Activated T-helper 17 cell treated with anti-CD3 and anti-CD28 coated beads, Interleukin-2, amount 50 U/mL, for 72 hours (primary cell): ENCODE results near the gene CPAMD8. TPM values are rescaled to one million over a fixed set of nuclear protein-coding genes. Genes with fewer than 3 reads are reported as not detected.

Experiments
- ATAC-seq: fragments of 150-1000 bp; cut with Tn5 transposase; replicated peaks from 2 replicates; pipeline ENCODE4 v1.10.0; 2021; ENCODE audit warnings: mild to moderate bottlenecking, moderate library complexity
- H3K27ac Mint-ChIP-seq: one replicate; pipeline ENCODE4 v1.8.0; 2022; ENCODE audit warnings: mixed read lengths
- H3K27me3 Mint-ChIP-seq: one replicate; pipeline ENCODE4 v1.8.0; 2022; ENCODE audit warnings: mixed read lengths
- H3K36me3 Mint-ChIP-seq: one replicate; pipeline ENCODE4 v1.8.0; 2022; ENCODE audit warnings: low read depth, mild to moderate bottlenecking, mixed read lengths
- H3K4me1 Mint-ChIP-seq: one replicate; pipeline ENCODE4 v1.8.0; 2022; ENCODE audit warnings: mixed read lengths
- H3K4me3 Mint-ChIP-seq: one replicate; pipeline ENCODE4 v1.8.0; 2022; ENCODE audit warnings: mild to moderate bottlenecking, mixed read lengths
- H3K9me3 Mint-ChIP-seq: one replicate; pipeline ENCODE4 v1.8.0; 2022; ENCODE audit warnings: mixed read lengths
- total RNA-seq, 2 donors: library from RNA; stranded (reverse); gene quantifications; one replicate each; pipeline ENCODE4 v1.2.3, GENCODE V29; 2022

CPAMD8 gene
- total RNA-seq, 2 donors from 2014 or later, result 0.11 to 6.5 TPM

GRCh38 chr19:16917401-16917800, 109.2 kb downstream of the CPAMD8 start:
- no peak overlapping the region for H3K27ac Mint-ChIP-seq
- H3K36me3 Mint-ChIP-seq, result no peaks in the 10 kb centered on the region
- H3K4me1 Mint-ChIP-seq, result no peaks in the 10 kb centered on the region
- peaks cover 7% of the 10 kb centered on the region for H3K27me3 Mint-ChIP-seq
- ATAC-seq, result no peak
- H3K4me3 Mint-ChIP-seq, result no peak overlapping the region
- peaks cover 16% of the 10 kb centered on the region for H3K9me3 Mint-ChIP-seq

GRCh38 chr19:16915734-16916133, 110.9 kb downstream of the CPAMD8 start:
- no peak overlapping the region for H3K27ac Mint-ChIP-seq
- H3K9me3 Mint-ChIP-seq, result peaks cover 19% of the 10 kb centered on the region
- ATAC-seq, result no peak
- H3K4me1 Mint-ChIP-seq, result no peaks in the 10 kb centered on the region
- no peak overlapping the region for H3K4me3 Mint-ChIP-seq
- H3K27me3 Mint-ChIP-seq, result peaks cover 7% of the 10 kb centered on the region
- no peaks in the 10 kb centered on the region for H3K36me3 Mint-ChIP-seq

- Mint-ChIP-seq H3K36me3 (no peaks in the 10 kb centered on the region), H3K4me3 (no peak overlapping the region), H3K9me3 (peaks cover 19% of the 10 kb centered on the region), H3K27ac (no peak overlapping the region), H3K4me1 (no peaks in the 10 kb centered on the region), H3K27me3 (peaks cover 7% of the 10 kb centered on the region)
- ATAC-seq, result no peak
Measured at GRCh38 chr19:16915135-16915534, 111.5 kb downstream of the CPAMD8 start.

GRCh38 chr19:16914421-16914820, 112.2 kb downstream of the CPAMD8 start:
- no peak for ATAC-seq
- peaks cover 19% of the 10 kb centered on the region for H3K9me3 Mint-ChIP-seq
- H3K36me3 Mint-ChIP-seq, result no peaks in the 10 kb centered on the region
- no peaks in the 10 kb centered on the region for H3K4me1 Mint-ChIP-seq
- no peak overlapping the region for H3K27ac Mint-ChIP-seq
- no peak overlapping the region for H3K4me3 Mint-ChIP-seq
- peaks cover 4% of the 10 kb centered on the region for H3K27me3 Mint-ChIP-seq

GRCh38 chr19:16912780-16913179, 113.8 kb downstream of the CPAMD8 start:
- Mint-ChIP-seq H3K36me3 (no peaks in the 10 kb centered on the region), H3K9me3 (peaks cover 15% of the 10 kb centered on the region), H3K27me3 (peaks cover 4% of the 10 kb centered on the region), H3K27ac (no peak overlapping the region), H3K4me3 (no peak overlapping the region), H3K4me1 (no peaks in the 10 kb centered on the region)
- no peak for ATAC-seq

- Mint-ChIP-seq H3K9me3 (peaks cover 15% of the 10 kb centered on the region), H3K27ac (no peak overlapping the region), H3K36me3 (no peaks in the 10 kb centered on the region), H3K27me3 (no peaks in the 10 kb centered on the region), H3K4me1 (no peaks in the 10 kb centered on the region), H3K4me3 (no peak overlapping the region)
- no peak for ATAC-seq
Measured at GRCh38 chr19:16911046-16911445, 115.6 kb downstream of the CPAMD8 start.

GRCh38 chr19:16908759-16909158, 117.9 kb downstream of the CPAMD8 start:
- Mint-ChIP-seq H3K27ac (no peak overlapping the region), H3K27me3 (no peaks in the 10 kb centered on the region), H3K4me3 (no peak overlapping the region), H3K9me3 (peaks cover 14% of the 10 kb centered on the region), H3K4me1 (no peaks in the 10 kb centered on the region), H3K36me3 (no peaks in the 10 kb centered on the region)
- ATAC-seq, result no peak

- Mint-ChIP-seq H3K27me3 (no peaks in the 10 kb centered on the region), H3K9me3 (no peaks in the 10 kb centered on the region), H3K4me3 (no peak overlapping the region), H3K36me3 (no peaks in the 10 kb centered on the region), H3K4me1 (no peaks in the 10 kb centered on the region), H3K27ac (no peak overlapping the region)
- no peak for ATAC-seq
Measured at GRCh38 chr19:16904599-16904998, 122.0 kb downstream of the CPAMD8 start.

- H3K4me1 Mint-ChIP-seq, result no peaks in the 10 kb centered on the region
- H3K27ac Mint-ChIP-seq, result no peak overlapping the region
- no peaks in the 10 kb centered on the region for H3K27me3 Mint-ChIP-seq
- ATAC-seq, result no peak
- H3K36me3 Mint-ChIP-seq, result no peaks in the 10 kb centered on the region
- no peaks in the 10 kb centered on the region for H3K9me3 Mint-ChIP-seq
- no peak overlapping the region for H3K4me3 Mint-ChIP-seq
Measured at GRCh38 chr19:16903347-16903746, 123.3 kb downstream of the CPAMD8 start.

- no peak overlapping the region for H3K27ac Mint-ChIP-seq
- no peaks in the 10 kb centered on the region for H3K36me3 Mint-ChIP-seq
- H3K9me3 Mint-ChIP-seq, result no peaks in the 10 kb centered on the region
- ATAC-seq, result no peak
- no peaks in the 10 kb centered on the region for H3K27me3 Mint-ChIP-seq
- no peak overlapping the region for H3K4me3 Mint-ChIP-seq
- H3K4me1 Mint-ChIP-seq, result no peaks in the 10 kb centered on the region
Measured at GRCh38 chr19:16902545-16902944, 124.1 kb downstream of the CPAMD8 start.

- Mint-ChIP-seq H3K4me1 (no peaks in the 10 kb centered on the region), H3K27me3 (no peaks in the 10 kb centered on the region), H3K27ac (no peak overlapping the region), H3K4me3 (no peak overlapping the region), H3K36me3 (no peaks in the 10 kb centered on the region), H3K9me3 (no peaks in the 10 kb centered on the region)
- no peak for ATAC-seq
Measured at GRCh38 chr19:16901491-16902175, 125.0 kb downstream of the CPAMD8 start.

GRCh38 chr19:16899566-16900075, 127.0 kb downstream of the CPAMD8 start:
- peak overlapping the region; percentile 34 for H3K27ac Mint-ChIP-seq
- H3K36me3 Mint-ChIP-seq, result no peaks in the 10 kb centered on the region
- H3K4me3 Mint-ChIP-seq, result peak overlapping the region; percentile 3
- ATAC-seq, result peak; percentile 21
- no peaks in the 10 kb centered on the region for H3K9me3 Mint-ChIP-seq
- no peaks in the 10 kb centered on the region for H3K27me3 Mint-ChIP-seq
- no peaks in the 10 kb centered on the region for H3K4me1 Mint-ChIP-seq

GRCh38 chr19:16898361-16899015, 128.1 kb downstream of the CPAMD8 start:
- ATAC-seq, result no peak
- Mint-ChIP-seq H3K36me3 (no peaks in the 10 kb centered on the region), H3K27me3 (no peaks in the 10 kb centered on the region), H3K27ac (no peak overlapping the region), H3K4me3 (peak overlapping the region; percentile 72), H3K9me3 (no peaks in the 10 kb centered on the region), H3K4me1 (no peaks in the 10 kb centered on the region)

GRCh38 chr19:16897856-16898161, 128.8 kb downstream of the CPAMD8 start:
- no peaks in the 10 kb centered on the region for H3K4me1 Mint-ChIP-seq
- H3K27me3 Mint-ChIP-seq, result no peaks in the 10 kb centered on the region
- H3K9me3 Mint-ChIP-seq, result no peaks in the 10 kb centered on the region
- no peak overlapping the region for H3K27ac Mint-ChIP-seq
- peak overlapping the region; percentile 72 for H3K4me3 Mint-ChIP-seq
- H3K36me3 Mint-ChIP-seq, result no peaks in the 10 kb centered on the region
- ATAC-seq, result no peak

GRCh38 chr19:16897029-16897855, 129.4 kb downstream of the CPAMD8 start:
- no peaks in the 10 kb centered on the region for H3K4me1 Mint-ChIP-seq
- peak overlapping the region; percentile 72 for H3K4me3 Mint-ChIP-seq
- no peaks in the 10 kb centered on the region for H3K36me3 Mint-ChIP-seq
- peak; percentile 79 for ATAC-seq
- H3K27me3 Mint-ChIP-seq, result no peaks in the 10 kb centered on the region
- no peaks in the 10 kb centered on the region for H3K9me3 Mint-ChIP-seq
- H3K27ac Mint-ChIP-seq, result no peak overlapping the region
